ENCODE results near the gene CDK6.

Gene CDK6

GRCh38 chr7:92669616-92670165 lies 166.7 kb downstream of the CDK6 start:
- no peak for DNase-seq

- no peak for DNase-seq
Observed at GRCh38 chr7:92668564-92668963, 167.8 kb downstream of the CDK6 start.

GRCh38 chr7:92667816-92668535 lies 168.4 kb downstream of the CDK6 start:
- DNase-seq: no peak

GRCh38 chr7:92665926-92666325 lies 170.4 kb downstream of the CDK6 start:
- no peak for DNase-seq

- DNase-seq: no peak
Observed at GRCh38 chr7:92661651-92662050, 174.7 kb downstream of the CDK6 start.

GRCh38 chr7:92658671-92659070 lies 177.7 kb downstream of the CDK6 start:
- DNase-seq: no peak

- DNase-seq: no peak
Observed at GRCh38 chr7:92657391-92657790, 179.0 kb downstream of the CDK6 start.

GRCh38 chr7:92656121-92656520 lies 180.3 kb downstream of the CDK6 start:
- DNase-seq: no peak

- no peak for DNase-seq
Observed at GRCh38 chr7:92655346-92655884, 181.0 kb downstream of the CDK6 start.

- no peak for DNase-seq
Observed at GRCh38 chr7:92653136-92653535, 183.2 kb downstream of the CDK6 start.

- no peak for DNase-seq
Observed at GRCh38 chr7:92652536-92652935, 183.8 kb downstream of the CDK6 start.

GRCh38 chr7:92650391-92650790 lies 186.0 kb downstream of the CDK6 start:
- no peak for DNase-seq

GRCh38 chr7:92648067-92648466 lies 188.3 kb downstream of the CDK6 start:
- DNase-seq: no peak

- DNase-seq: no peak
Observed at GRCh38 chr7:92647652-92648051, 188.7 kb downstream of the CDK6 start.

GRCh38 chr7:92647011-92647625 lies 189.3 kb downstream of the CDK6 start:
- no peak for DNase-seq

- no peak for DNase-seq
Observed at GRCh38 chr7:92645114-92646061, 191.0 kb downstream of the CDK6 start.

- DNase-seq: no peak
Observed at GRCh38 chr7:92644406-92645113, 191.8 kb downstream of the CDK6 start.

- no peak for DNase-seq
Observed at GRCh38 chr7:92643821-92644220, 192.6 kb downstream of the CDK6 start.

- DNase-seq: peak; percentile 41
Observed at GRCh38 chr7:92641921-92642511, 194.4 kb downstream of the CDK6 start.

- no peak for DNase-seq
Observed at GRCh38 chr7:92639966-92640365, 196.4 kb downstream of the CDK6 start.

- peak; percentile 14 for DNase-seq
Observed at GRCh38 chr7:92639213-92639896, 197.0 kb downstream of the CDK6 start.

Data from CD4-positive, alpha-beta T cell treated with Interleukin-17A for 4 hours (primary cell).